NCI-H2107 treated with DMSO at 0.1 percent for 48 hours (cell line): ENCODE data around the gene TMEM43.

ENCODE experiments used
- DNase-seq: peaks from one replicate; lab custom pipeline; 2025; ENCODE audit not compliant: unreplicated experiment; lab: John Stamatoyannopoulos, UW

The TMEM43 gene

GRCh38 chr3:14137445-14137844 lies 12.6 kb downstream of the TMEM43 start:
- no peak for DNase-seq

- no peak for DNase-seq
These were observed 13.4 kb downstream of the TMEM43 start for GRCh38 chr3:14138109-14138877.

- no peak for DNase-seq
These were observed 14.2 kb downstream of the TMEM43 start for GRCh38 chr3:14138878-14139655.

- no peak for DNase-seq
These were observed 14.9 kb downstream of the TMEM43 start for GRCh38 chr3:14139771-14140170.

GRCh38 chr3:14140668-14141067 lies 15.8 kb downstream of the TMEM43 start:
- no peak for DNase-seq

GRCh38 chr3:14141144-14141543 lies 16.3 kb downstream of the TMEM43 start:
- peak; percentile 1 for DNase-seq

- no peak for DNase-seq
These were observed 16.9 kb downstream of the TMEM43 start for GRCh38 chr3:14141602-14142341.

GRCh38 chr3:14142567-14143270 lies 17.9 kb downstream of the TMEM43 start:
- peak; percentile 9 for DNase-seq

- peak; percentile 1 for DNase-seq
These were observed 18.7 kb downstream of the TMEM43 start for GRCh38 chr3:14143271-14144225.

- peak; percentile 86 for DNase-seq
These were observed 19.7 kb downstream of the TMEM43 start for GRCh38 chr3:14144423-14145075.

- peak; percentile 3 for DNase-seq
These were observed 20.4 kb downstream of the TMEM43 start for GRCh38 chr3:14145236-14145635.

- DNase-seq: no peak
These were observed 21.0 kb downstream of the TMEM43 start for GRCh38 chr3:14145670-14146380.

GRCh38 chr3:14146381-14147065 lies 21.7 kb downstream of the TMEM43 start:
- DNase-seq: no peak

- DNase-seq: no peak
These were observed 22.2 kb downstream of the TMEM43 start for GRCh38 chr3:14147066-14147435.

GRCh38 chr3:14147617-14148016 lies 22.8 kb downstream of the TMEM43 start:
- no peak for DNase-seq

GRCh38 chr3:14148041-14148985 lies 23.5 kb downstream of the TMEM43 start:
- no peak for DNase-seq

GRCh38 chr3:14150078-14150477 lies 25.2 kb downstream of the TMEM43 start:
- DNase-seq: no peak
